SK-N-SH treated with all-trans-retinoic acid at 6 μM for 48 hours (cell line): Measurements from ENCODE around the gene ODAM.

Experiments used
- ARNTL ChIP-seq: fragments of 450-650 bp; formaldehyde crosslinking; IDR thresholded peaks from 2 replicates; pipeline ENCODE4 v1.5.0; 2020; ENCODE audit warnings: low read depth, mild to moderate bottlenecking, moderate library complexity, borderline replicate concordance
- CSDC2 ChIP-seq: fragments of 250-450 bp; sonication (Bioruptor Pico); IDR thresholded peaks from 2 replicates; pipeline ENCODE4 v1.5.0; 2020; ENCODE audit warnings: mild to moderate bottlenecking, moderate library complexity
- RARB ChIP-seq: fragments of 250-450 bp; sonication (Bioruptor Pico); IDR thresholded peaks from 2 replicates; pipeline ENCODE4 v1.8.0; 2021; ENCODE audit warnings: mild to moderate bottlenecking, moderate library complexity
- TOX ChIP-seq: fragments of 250-450 bp; sonication (Bioruptor Pico); IDR thresholded peaks from 2 replicates; pipeline ENCODE4 v1.8.0; 2021; ENCODE audit warnings: mild to moderate bottlenecking, moderate library complexity, borderline replicate concordance
- ZFP3 ChIP-seq: fragments of 250-450 bp; sonication (Bioruptor Pico); IDR thresholded peaks from 2 replicates; pipeline ENCODE4 v1.5.0; 2020; ENCODE audit warnings: mild to moderate bottlenecking, moderate library complexity
- ZFP30 ChIP-seq: fragments of 450-650 bp; formaldehyde crosslinking; IDR thresholded peaks from 2 replicates; pipeline ENCODE4 v1.5.0; 2022; ENCODE audit warnings: mild to moderate bottlenecking, moderate library complexity
- ZNF565 ChIP-seq: fragments of 450-650 bp; formaldehyde crosslinking; conservative IDR thresholded peaks from 2 replicates; pipeline ENCODE4 v1.5.0; 2020; ENCODE audit warnings: low read depth, mild to moderate bottlenecking, moderate library complexity
- ZNF70 ChIP-seq: fragments of 450-650 bp; formaldehyde crosslinking; IDR thresholded peaks from 2 replicates; pipeline ENCODE4 v1.5.0; 2020; ENCODE audit warnings: mild to moderate bottlenecking, moderate library complexity
- TF ChIP-seq, protein P1 (sequence below): fragments of 250-450 bp; sonication (Bioruptor Pico); IDR thresholded peaks from 2 replicates; pipeline ENCODE4 v1.5.1; 2020; ENCODE audit warnings: low read depth, mild to moderate bottlenecking, moderate library complexity
- TF ChIP-seq, protein P2 (sequence below): fragments of 250-450 bp; sonication (Bioruptor Pico); IDR thresholded peaks from 2 replicates; pipeline ENCODE4 v1.8.0; 2020; ENCODE audit warnings: mild to moderate bottlenecking, moderate library complexity, borderline replicate concordance

DNA sequence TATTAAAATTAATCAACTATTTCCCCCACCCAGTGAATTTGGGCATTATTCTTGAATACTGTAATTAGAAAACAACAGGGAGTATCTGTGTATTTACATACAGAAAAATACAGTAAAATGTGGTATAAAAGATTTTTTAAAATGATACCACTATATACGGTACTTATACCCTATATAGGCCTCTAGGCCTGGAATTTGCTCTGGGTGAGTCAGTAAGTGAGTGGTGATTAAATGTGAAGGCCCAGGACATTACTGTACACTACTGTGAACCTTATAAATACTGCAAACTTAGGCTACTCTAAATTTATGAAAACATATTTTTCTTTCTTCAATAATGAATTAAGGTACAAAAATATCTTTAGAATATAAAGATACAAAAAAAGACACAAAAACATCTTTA, 40.6 kb downstream of the ODAM start:
- TF ChIP-seq TOX (CRISPR knock-in tag) (no peak), ZNF70 (CRISPR knock-in tag) (no peak), ZFP3 (CRISPR knock-in tag) (no peak), ARNTL (no peak), ZFP30 (CRISPR knock-in tag) (no peak), RARB (CRISPR knock-in tag) (no peak), CSDC2 (CRISPR knock-in tag) (no peak), ZNF565 (CRISPR knock-in tag) (no peak)
- TF ChIP-seq, protein P1, sequence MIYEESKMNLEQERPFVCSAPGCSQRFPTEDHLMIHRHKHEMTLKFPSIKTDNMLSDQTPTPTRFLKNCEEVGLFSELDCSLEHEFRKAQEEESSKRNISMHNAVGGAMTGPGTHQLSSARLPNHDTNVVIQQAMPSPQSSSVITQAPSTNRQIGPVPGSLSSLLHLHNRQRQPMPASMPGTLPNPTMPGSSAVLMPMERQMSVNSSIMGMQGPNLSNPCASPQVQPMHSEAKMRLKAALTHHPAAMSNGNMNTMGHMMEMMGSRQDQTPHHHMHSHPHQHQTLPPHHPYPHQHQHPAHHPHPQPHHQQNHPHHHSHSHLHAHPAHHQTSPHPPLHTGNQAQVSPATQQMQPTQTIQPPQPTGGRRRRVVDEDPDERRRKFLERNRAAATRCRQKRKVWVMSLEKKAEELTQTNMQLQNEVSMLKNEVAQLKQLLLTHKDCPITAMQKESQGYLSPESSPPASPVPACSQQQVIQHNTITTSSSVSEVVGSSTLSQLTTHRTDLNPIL: no peak
- TF ChIP-seq, protein P2, sequence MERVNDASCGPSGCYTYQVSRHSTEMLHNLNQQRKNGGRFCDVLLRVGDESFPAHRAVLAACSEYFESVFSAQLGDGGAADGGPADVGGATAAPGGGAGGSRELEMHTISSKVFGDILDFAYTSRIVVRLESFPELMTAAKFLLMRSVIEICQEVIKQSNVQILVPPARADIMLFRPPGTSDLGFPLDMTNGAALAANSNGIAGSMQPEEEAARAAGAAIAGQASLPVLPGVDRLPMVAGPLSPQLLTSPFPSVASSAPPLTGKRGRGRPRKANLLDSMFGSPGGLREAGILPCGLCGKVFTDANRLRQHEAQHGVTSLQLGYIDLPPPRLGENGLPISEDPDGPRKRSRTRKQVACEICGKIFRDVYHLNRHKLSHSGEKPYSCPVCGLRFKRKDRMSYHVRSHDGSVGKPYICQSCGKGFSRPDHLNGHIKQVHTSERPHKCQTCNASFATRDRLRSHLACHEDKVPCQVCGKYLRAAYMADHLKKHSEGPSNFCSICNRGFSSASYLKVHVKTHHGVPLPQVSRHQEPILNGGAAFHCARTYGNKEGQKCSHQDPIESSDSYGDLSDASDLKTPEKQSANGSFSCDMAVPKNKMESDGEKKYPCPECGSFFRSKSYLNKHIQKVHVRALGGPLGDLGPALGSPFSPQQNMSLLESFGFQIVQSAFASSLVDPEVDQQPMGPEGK: no peak
